ENCODE measurements around the gene ABHD4. TPM values are rescaled to one million over a fixed set of nuclear protein-coding genes. Genes with fewer than 3 reads are reported as not detected.

Gene ABHD4
- total and polyA plus RNA-seq, 2 donors (not counting 1 experiment from before 2014, with no cell fraction given): 10.5 to 22.7 TPM

- Histone ChIP-seq H3K36me3 (replicated peaks in 1 of 2; ENCODE audit: control extremely low read depth in 1 of 2, control insufficient read depth in 1 of 2, extremely low read depth in 1 of 2, insufficient read depth in 2 of 2, low read length in 1 of 2) (no peaks in the 10 kb centered on the region), H3K9me3 (ENCODE audit: control extremely low read depth in 1 of 3, control insufficient read depth in 2 of 3, insufficient read depth in 1 of 3, low read length in 2 of 3) (no peaks in the 10 kb centered on the region), H3K9ac (ENCODE audit: low read length) (no peak overlapping the region), H3K27me3 (replicated peaks in 1 of 4; ENCODE audit: control extremely low read depth in 1 of 4, control insufficient read depth in 3 of 4, insufficient read depth in 4 of 4, low read length in 3 of 4) (no peaks in the 10 kb centered on the region), H3K79me2 (ENCODE audit: control insufficient read depth, insufficient read depth, low read length) (no peaks in the 10 kb centered on the region), H4K20me1 (ENCODE audit: control insufficient read depth, insufficient read depth, low read length, poor library complexity, severe bottlenecking) (no peaks in the 10 kb centered on the region), H2AFZ (ENCODE audit: insufficient read depth, low read depth, low read length, poor library complexity, severe bottlenecking) (peak overlapping the region; percentile 50), H3K4me2 (replicated peaks; ENCODE audit: low read depth, low read length, poor library complexity, severe bottlenecking) (peak overlapping the region; percentile 86), H3K4me3 (ENCODE audit: control extremely low read depth in 1 of 5, extremely low read depth in 1 of 5, insufficient read depth in 1 of 5, low read depth in 2 of 5, low read length in 4 of 5) (no peak overlapping the region), H3K4me1 (ENCODE audit: control insufficient read depth in 2 of 2, insufficient read depth in 2 of 2, low read length in 2 of 2) (peaks cover 65 to 86% of the 10 kb centered on the region in 2 donors), H3K27ac (ENCODE audit: low read length in 2 of 2) (peak overlapping the region; percentile 99 to 100)
- intact Hi-C loops (cut with micrococcal nuclease): loop anchor here (5.0 kb wide), 2 partner anchors 32 to 503 kb away; partner anchors contain the start of gene CDH24
- Mint-ChIP-seq H3K4me1 (peaks cover 88% of the 10 kb centered on the region), H3K27ac (peak overlapping the region; percentile 97), H3K9me3 (ENCODE audit: insufficient read depth) (no peaks in the 10 kb centered on the region), H3K27me3 (peaks cover 3% of the 10 kb centered on the region), H3K4me3 (peak overlapping the region; percentile 73)
- ChIA-PET CTCF (interaction anchor here (1.6 to 8.5 kb wide), 18 partner anchors 8 to 429 kb away, joined by 6 to 323 read pairs (median 23); partner anchors contain the start of gene AJUBA), POLR2A (interaction anchor here (1.2 to 2.5 kb wide), 9 partner anchors 8 to 70 kb away, joined by 5 to 43 read pairs (median 10); no protein-coding TSS in a partner anchor)
- peak; percentile 42 for DNase-seq
- no peak for TF ChIP-seq EZH2 (IDR thresholded peaks at IDR 0.05; ENCODE audit: borderline replicate concordance, insufficient read depth, low read depth, low read length, poor library complexity, severe bottlenecking)
- WGBS (ENCODE audit: insufficient coverage): 94% methylated on average over 13 of the region's 15 CpGs
- no peak for ATAC-seq (ENCODE audit: low read depth)
Measured at GRCh38 chr14:22554498-22555383, 43.4 kb upstream of the ABHD4 start.

- POLR2A ChIA-PET: interaction anchor here (0.6 to 2.5 kb wide), 27 partner anchors 9 to 422 kb away, joined by 3 to 43 read pairs (median 6); no protein-coding TSS in a partner anchor
- Histone ChIP-seq H3K27me3 (replicated peaks in 1 of 4; ENCODE audit: control extremely low read depth in 1 of 4, control insufficient read depth in 3 of 4, insufficient read depth in 4 of 4, low read length in 3 of 4) (no peaks in the 10 kb centered on the region), H3K27ac (ENCODE audit: low read length in 2 of 2) (peak overlapping the region; percentile 99 to 100), H3K9me3 (ENCODE audit: control extremely low read depth in 1 of 3, control insufficient read depth in 2 of 3, insufficient read depth in 1 of 3, low read length in 2 of 3) (no peaks in the 10 kb centered on the region), H4K20me1 (ENCODE audit: control insufficient read depth, insufficient read depth, low read length, poor library complexity, severe bottlenecking) (no peaks in the 10 kb centered on the region), H3K79me2 (ENCODE audit: control insufficient read depth, insufficient read depth, low read length) (no peaks in the 10 kb centered on the region), H3K4me3 (ENCODE audit: control extremely low read depth in 1 of 5, extremely low read depth in 1 of 5, insufficient read depth in 1 of 5, low read depth in 2 of 5, low read length in 4 of 5) (peak overlapping the region in 1 of 5 experiments; percentile 1), H3K4me2 (replicated peaks; ENCODE audit: low read depth, low read length, poor library complexity, severe bottlenecking) (peak overlapping the region; percentile 86), H2AFZ (ENCODE audit: insufficient read depth, low read depth, low read length, poor library complexity, severe bottlenecking) (peak overlapping the region; percentile 50), H3K9ac (ENCODE audit: low read length) (peak overlapping the region; percentile 44), H3K36me3 (replicated peaks in 1 of 2; ENCODE audit: control extremely low read depth in 1 of 2, control insufficient read depth in 1 of 2, extremely low read depth in 1 of 2, insufficient read depth in 2 of 2, low read length in 1 of 2) (no peaks in the 10 kb centered on the region), H3K4me1 (ENCODE audit: control insufficient read depth in 2 of 2, insufficient read depth in 2 of 2, low read length in 2 of 2) (peaks cover 60 to 85% of the 10 kb centered on the region in 2 donors)
- no peak for TF ChIP-seq EZH2 (IDR thresholded peaks at IDR 0.05; ENCODE audit: borderline replicate concordance, insufficient read depth, low read depth, low read length, poor library complexity, severe bottlenecking)
- TF ChIP-seq CTCF (IDR thresholded peaks at IDR 0.05): no peak
- intact Hi-C loops (cut with micrococcal nuclease): loop anchor here (1.0 to 5.0 kb wide), 16 partner anchors 24 to 502 kb away; partner anchors contain the start of genes CDH24, DAD1, LRP10 and MRPL52
- peak; percentile 75 for DNase-seq
- Mint-ChIP-seq H3K4me3 (peak overlapping the region; percentile 73), H3K9me3 (ENCODE audit: insufficient read depth) (no peaks in the 10 kb centered on the region), H3K27me3 (peaks cover 3% of the 10 kb centered on the region), H3K27ac (peak overlapping the region; percentile 97), H3K4me1 (peaks cover 84% of the 10 kb centered on the region)
- CTCF ChIA-PET: interaction anchor here (0.7 to 8.5 kb wide), 49 partner anchors 8 to 522 kb away, joined by 3 to 323 read pairs (median 8); partner anchors contain the start of genes ABHD4, AJUBA and DAD1
- ATAC-seq (ENCODE audit: low read depth): no peak
- WGBS (ENCODE audit: insufficient coverage): 22% methylated on average over 2 of the region's 4 CpGs
Measured at GRCh38 chr14:22555384-22556011, 42.6 kb upstream of the ABHD4 start.

Data from B cell (primary cell).